H1 (cell line): ENCODE results near the gene TRABD2B. TPM values are rescaled to one million over a fixed set of nuclear protein-coding genes. Genes with fewer than 3 reads are reported as not detected.

Source experiments
- CTCF ChIA-PET: fragments of 300-600 bp; sonication (Branson Sonifier 250); formaldehyde crosslinking; loops from one replicate; lab custom pipeline; 2021; ENCODE audit not compliant: partially characterized antibody; lab: Charles Lee
- POLR2A ChIA-PET: fragments of 300-600 bp; sonication (Branson Sonifier 250); formaldehyde crosslinking; loops from one replicate; lab custom pipeline; 2021; ENCODE audit warnings: inconsistent platforms; ENCODE audit not compliant: partially characterized antibody; lab: Charles Lee
- DNase-seq, 2 experiments: peaks; one replicate each; pipeline versions ENCODE4 v3.0.0 to v3.0.0-alpha.2; 2010 to 2022; ENCODE audit warnings: low spot score in 2 of 2, low read depth in 1 of 2, mixed read lengths in 1 of 2
- FAIRE-seq: peaks from 2 replicates; lab custom pipeline; 2011; peaks lifted over from hg19 to GRCh38; lab: Jason Lieb, UNC
- H2AFZ ChIP-seq: 2 replicates; pipeline ENCODE4 v1.8.1; 2012; ENCODE audit warnings: low read length, inconsistent platforms
- H2AK5ac ChIP-seq: 2 replicates; pipeline ENCODE4 v1.6.1; 2013; ENCODE audit warnings: low read depth, low read length
- H2BK120ac ChIP-seq: replicated peaks from 2 replicates; pipeline ENCODE3; 2013; ENCODE audit warnings: low read depth, low read length, inconsistent platforms
- H2BK12ac ChIP-seq: 2 replicates; pipeline ENCODE4 v1.6.1; 2013; ENCODE audit warnings: low read depth, low read length
- H2BK15ac ChIP-seq: 2 replicates; pipeline ENCODE4 v1.6.1; 2013; ENCODE audit warnings: low read length
- H2BK20ac ChIP-seq: 2 replicates; pipeline ENCODE4 v1.6.1; 2013; ENCODE audit warnings: low read length
- H2BK5ac ChIP-seq: 2 replicates; pipeline ENCODE4 v1.6.1; 2013; ENCODE audit warnings: low read depth, low read length
- H3K14ac ChIP-seq: 2 replicates; pipeline ENCODE4 v1.6.1; 2013; ENCODE audit warnings: inconsistent platforms; ENCODE audit not compliant: insufficient read length
- H3K18ac ChIP-seq: 2 replicates; pipeline ENCODE4 v1.6.1; 2013; ENCODE audit warnings: low read length; ENCODE audit errors: extremely low read depth
- H3K23ac ChIP-seq: 2 replicates; pipeline ENCODE4 v1.6.1; 2013; ENCODE audit warnings: inconsistent platforms; ENCODE audit not compliant: insufficient read length
- H3K23me2 ChIP-seq: 2 replicates; pipeline ENCODE4 v1.6.1; 2013; ENCODE audit warnings: low read depth, low read length
- H3K27ac ChIP-seq: 2 replicates; pipeline ENCODE4 v1.6.1; 2011; ENCODE audit warnings: low read depth, low read length, inconsistent platforms
- H3K27me3 ChIP-seq, 4 experiments: replicated peaks in 1 of 4; 1 replicate in 1 of 4; 2 replicates in 3 of 4; pipeline versions ENCODE4 v1.6.1 to v1.8.1; 2011 to 2013; ENCODE audit warnings: low read length in 3 of 4, mild to moderate bottlenecking in 3 of 4, inconsistent platforms in 2 of 4, mixed read lengths in 2 of 4, moderate library complexity in 1 of 4; ENCODE audit not compliant: control insufficient read depth in 3 of 4, insufficient read depth in 3 of 4; ENCODE audit errors: extremely low read depth in 1 of 4
- H3K36me3 ChIP-seq, 4 experiments: 2 replicates each; pipeline versions ENCODE4 v1.6.1 to v1.8.1; 2011 to 2013; ENCODE audit warnings: mild to moderate bottlenecking in 4 of 4, low read length in 3 of 4, moderate library complexity in 2 of 4, control low read depth in 1 of 4, inconsistent platforms in 1 of 4; ENCODE audit not compliant: insufficient read depth in 4 of 4, control insufficient read depth in 2 of 4
- H3K4ac ChIP-seq: replicated peaks from 2 replicates; pipeline ENCODE3; 2013; ENCODE audit warnings: low read length, low read depth, mixed read lengths, inconsistent platforms; ENCODE audit not compliant: insufficient read length
- H3K4me1 ChIP-seq, 4 experiments: replicated peaks in 1 of 4; 1 replicate in 1 of 4; 2 replicates in 3 of 4; pipeline versions ENCODE4 v1.6.1 to v1.8.1; 2011 to 2013; ENCODE audit warnings: low read length in 3 of 4, inconsistent platforms in 2 of 4, mixed read lengths in 1 of 4; ENCODE audit not compliant: insufficient read depth in 4 of 4, control insufficient read depth in 3 of 4
- H3K4me2 ChIP-seq, 2 experiments: 2 replicates each; pipeline versions ENCODE4 v1.6.1 to v1.8.1; 2011 to 2013; ENCODE audit warnings: low read depth in 2 of 2, low read length in 2 of 2, control low read depth in 1 of 2, inconsistent platforms in 1 of 2, mild to moderate bottlenecking in 1 of 2; ENCODE audit not compliant: insufficient read depth in 1 of 2
- H3K4me3 ChIP-seq, 4 experiments: fragments of 200-600, 300-600 bp in 1 of 4; sonication (generic), shearing (Covaris generic), sonication (Bioruptor Twin) in 1 of 4; 2 replicates each; pipeline versions ENCODE4 v1.5.1 to v1.8.1; 2011 to 2016; ENCODE audit warnings: low read length in 4 of 4, low read depth in 3 of 4, control low read depth in 2 of 4, inconsistent platforms in 2 of 4, mild to moderate bottlenecking in 2 of 4, mixed read lengths in 1 of 4, moderate library complexity in 1 of 4; ENCODE audit not compliant: insufficient read depth in 2 of 4; ENCODE audit errors: extremely low read depth in 1 of 4
- H3K56ac ChIP-seq: replicated peaks from 2 replicates; pipeline ENCODE3; 2013; ENCODE audit warnings: low read depth, mild to moderate bottlenecking, mixed read lengths, low read length, inconsistent platforms; ENCODE audit not compliant: insufficient read length
- H3K79me1 ChIP-seq: 2 replicates; pipeline ENCODE4 v1.6.1; 2013; ENCODE audit warnings: low read depth, low read length, control low read depth
- H3K79me2 ChIP-seq, 2 experiments: 2 replicates each; pipeline versions ENCODE4 v1.6.1 to v1.8.1; 2012 to 2013; ENCODE audit warnings: low read length in 2 of 2, mild to moderate bottlenecking in 2 of 2, inconsistent platforms in 1 of 2; ENCODE audit not compliant: insufficient read depth in 2 of 2, control insufficient read depth in 1 of 2
- H3K9ac ChIP-seq, 4 experiments: replicated peaks in 1 of 4; 1 replicate in 1 of 4; 2 replicates in 3 of 4; pipeline versions ENCODE4 v1.6.1 to v1.8.1; 2011 to 2013; ENCODE audit warnings: low read depth in 3 of 4, low read length in 3 of 4, control low read depth in 2 of 4, mild to moderate bottlenecking in 2 of 4, moderate library complexity in 2 of 4, inconsistent platforms in 1 of 4; ENCODE audit errors: extremely low read depth in 1 of 4
- H3K9me3 ChIP-seq, 2 experiments: 2 replicates each; pipeline versions ENCODE4 v1.6.1 to v1.8.1; 2012 to 2013; ENCODE audit warnings: mild to moderate bottlenecking in 2 of 2, moderate library complexity in 2 of 2, control low read depth in 1 of 2, inconsistent platforms in 1 of 2, low read depth in 1 of 2, low read length in 1 of 2, mixed read lengths in 1 of 2; ENCODE audit not compliant: insufficient read depth in 2 of 2
- H4K20me1 ChIP-seq, 2 experiments: replicated peaks in 1 of 2; 2 replicates each; pipeline versions ENCODE3 to v1.8.1; 2011 to 2013; ENCODE audit warnings: inconsistent platforms in 2 of 2, low read length in 2 of 2, mild to moderate bottlenecking in 1 of 2; ENCODE audit not compliant: insufficient read depth in 2 of 2, control insufficient read depth in 1 of 2
- H4K5ac ChIP-seq: 2 replicates; pipeline ENCODE4 v1.6.1; 2013; ENCODE audit warnings: low read length, low read depth, mixed read lengths, inconsistent platforms; ENCODE audit not compliant: insufficient read length
- H4K8ac ChIP-seq: 2 replicates; pipeline ENCODE4 v1.8.0; 2013; ENCODE audit warnings: mild to moderate bottlenecking, moderate library complexity, low read length, inconsistent platforms; ENCODE audit not compliant: insufficient read depth; ENCODE audit errors: extremely low read depth
- H4K91ac ChIP-seq: replicated peaks from 2 replicates; pipeline ENCODE3; 2013; ENCODE audit warnings: low read length, mixed read lengths, inconsistent platforms; ENCODE audit not compliant: insufficient read length
- BCL11A ChIP-seq, 2 experiments: IDR thresholded peaks; one replicate each; pipeline ENCODE4 v1.6.1; 2011; ENCODE audit warnings: low read depth in 2 of 2, low read length in 2 of 2, mild to moderate bottlenecking in 2 of 2
- CBX5 ChIP-seq: fragments of 300-800, 300-1000 bp; sonication (generic); IDR thresholded peaks from 2 replicates; pipeline ENCODE4 v1.7.1; 2016; ENCODE audit warnings: antibody characterized with exemption, low read length, low read depth
- CEBPB ChIP-seq: IDR thresholded peaks from 2 replicates; pipeline ENCODE4 v1.6.1; 2012; ENCODE audit warnings: low read depth, low read length
- CHD2 ChIP-seq: IDR thresholded peaks from 2 replicates; pipeline ENCODE4 v1.6.1; 2012; ENCODE audit warnings: low read length, improper control_type of control experiment
- CREB1 ChIP-seq: IDR thresholded peaks from 2 replicates; pipeline ENCODE4 v1.6.1; 2012; ENCODE audit warnings: inconsistent platforms
- CTBP2 ChIP-seq: IDR thresholded peaks from 2 replicates; pipeline ENCODE4 v1.7.0; 2011; ENCODE audit warnings: borderline replicate concordance, mild to moderate bottlenecking, moderate library complexity, mixed read lengths, low read length; ENCODE audit not compliant: insufficient read depth, insufficient read length
- FOSL1 ChIP-seq: IDR thresholded peaks from 2 replicates; pipeline ENCODE4 v1.6.1; 2011; ENCODE audit warnings: mild to moderate bottlenecking, low read depth, low read length, moderate library complexity; ENCODE audit not compliant: insufficient read depth
- MAX ChIP-seq: IDR thresholded peaks from 2 replicates; pipeline ENCODE4 v1.6.1; 2012; ENCODE audit warnings: inconsistent platforms
- NANOG ChIP-seq: IDR thresholded peaks from 2 replicates; pipeline ENCODE4 v1.6.1; 2011; ENCODE audit warnings: low read length, low read depth, mild to moderate bottlenecking, inconsistent platforms; ENCODE audit not compliant: insufficient read depth, poor library complexity, severe bottlenecking
- RBBP5 ChIP-seq: IDR thresholded peaks from 2 replicates; pipeline ENCODE4 v1.7.1; 2012; ENCODE audit warnings: low read depth, mild to moderate bottlenecking, inconsistent platforms, low read length, moderate library complexity, borderline replicate concordance
- SIX5 ChIP-seq: IDR thresholded peaks from 2 replicates; pipeline ENCODE4 v1.6.1; 2011; ENCODE audit warnings: mild to moderate bottlenecking, low read depth, low read length
- SP2 ChIP-seq: IDR thresholded peaks from 2 replicates; pipeline ENCODE4 v1.6.1; 2012; ENCODE audit warnings: mild to moderate bottlenecking, low read length, inconsistent platforms
- SRF ChIP-seq: IDR thresholded peaks from 2 replicates; pipeline ENCODE4 v1.6.1; 2011; ENCODE audit warnings: mild to moderate bottlenecking, low read depth, low read length, moderate library complexity
- SUZ12 ChIP-seq: fragments of 200-600 bp; sonication (generic); IDR thresholded peaks from 2 replicates; pipeline ENCODE4 v1.6.1; 2012; ENCODE audit warnings: mild to moderate bottlenecking, inconsistent platforms, low read length, moderate library complexity, mixed read lengths
- TAF7 ChIP-seq: optimal IDR thresholded peaks from 2 replicates; pipeline ENCODE3; 2011; ENCODE audit warnings: low read depth, mild to moderate bottlenecking, inconsistent platforms, low read length, moderate library complexity, borderline replicate concordance
- WGBS, 2 experiments: shearing (Covaris generic) in 1 of 2; methylation state at CpG; one replicate each; pipeline versions ENCODE4 v1.1.6 to v1.1.7; 2013 to 2015; ENCODE audit warnings: low lambda C conversion rate in 2 of 2, mixed read lengths in 2 of 2, inconsistent platforms in 1 of 2, low coverage in 1 of 2, missing lambda C conversion rate in 1 of 2; ENCODE audit not compliant: insufficient replicate concordance in 2 of 2, insufficient coverage in 1 of 2, insufficient read length in 1 of 2; ENCODE audit errors: extremely low coverage in 1 of 2, missing lambda C conversion rate in 1 of 2; 5-methylcytosine and 5-hydroxymethylcytosine counted together
- polyA plus RNA-seq, 7 experiments: library from polyadenylated mRNA; depleted of rRNA in 3 of 7; stranded (reverse) in 5 of 7; unstranded in 2 of 7; fragments of >200 nt in 5 of 7; fragments of 200-250 nt in 2 of 7; gene quantifications; 1 replicate in 5 of 7; 2 replicates in 1 of 7; 4 replicates in 1 of 7; pipeline versions ENCODE4 v1.2.1 to v1.2.3, GENCODE V29; 2011 to 2013; ENCODE audit warnings: missing spikeins in 2 of 7, mixed read lengths in 2 of 7
- total RNA-seq: library from RNA; stranded (reverse); fragmentation: NEBNext Ultra II Directional; extraction: Animal tissue kit (Norgen Biotek cat#: 25700); gene quantifications from 2 replicates; pipeline ENCODE4 v1.2.1, GENCODE V29; 2021

The TRABD2B gene
- total and polyA plus RNA-seq, 2 of the 8 experiments (the other 6 are each of a cell fraction or from before 2014, with no cell fraction given): 0.95 to 3.4 TPM

- H4K8ac ChIP-seq: no peak overlapping the region
- no peak overlapping the region for H3K4me2 ChIP-seq
- H2BK120ac ChIP-seq: no peak overlapping the region
- ChIA-PET POLR2A (interaction anchor here (1.0 kb wide), 1 partner anchor 18 kb away, joined by 3 read pairs; no protein-coding TSS in a partner anchor), CTCF (interaction anchor here (1.1 to 1.3 kb wide), 3 partner anchors 83 to 241 kb away, joined by 4 to 5 read pairs (median 4); no protein-coding TSS in a partner anchor)
- no peak overlapping the region for H3K23ac ChIP-seq
- H4K91ac ChIP-seq: no peak overlapping the region
- no peak overlapping the region for H3K27ac ChIP-seq
- FAIRE-seq (no peak), DNase-seq (no peak)
- H4K20me1 ChIP-seq: no peaks in the 10 kb centered on the region
- H2BK5ac ChIP-seq: no peak overlapping the region
- no peaks in the 10 kb centered on the region for H3K23me2 ChIP-seq
- 84% methylated on average over 12 of the region's 12 CpGs; no CpG with 5 or more reads in 1 of the 2 experiments for WGBS, 2 experiments
- no peaks in the 10 kb centered on the region for H3K9me3 ChIP-seq
- H3K79me1 ChIP-seq: no peaks in the 10 kb centered on the region
- no peak overlapping the region for H3K9ac ChIP-seq
- H2AFZ ChIP-seq: no peak overlapping the region
- H4K5ac ChIP-seq: no peak overlapping the region
- H2AK5ac ChIP-seq: no peak overlapping the region
- H3K36me3 ChIP-seq: no peaks in the 10 kb centered on the region
- H3K18ac ChIP-seq: no peak overlapping the region
- H3K4ac ChIP-seq: no peak overlapping the region
- no peak overlapping the region for H2BK12ac ChIP-seq
- H3K14ac ChIP-seq: no peak overlapping the region
- peaks cover 0 to 8% of the 10 kb centered on the region in 2 experiments; a peak in 1 of 4 replicates for H3K79me2 ChIP-seq
- no peak overlapping the region for H2BK20ac ChIP-seq
- peaks cover 0 to 5% (median 2%) of the 10 kb centered on the region in 4 experiments; a peak in 5 of 7 replicates for H3K4me1 ChIP-seq
- H3K56ac ChIP-seq: no peak overlapping the region
- H3K4me3 ChIP-seq: no peak overlapping the region
- H2BK15ac ChIP-seq: no peak overlapping the region; the same call in 1 of the 2 replicates
- H3K27me3 ChIP-seq: peaks cover 0 to 4% (median 0%) of the 10 kb centered on the region in 4 experiments; a peak in 2 of 7 replicates
- TF ChIP-seq TAF7 (no peak), BCL11A (IDR thresholded peaks at IDR 0.05; ENCODE audit: low read depth in 2 of 2, low read length in 2 of 2) (no peak), MAX (no peak), NANOG (no peak), CEBPB (no peak), FOSL1 (no peak), CHD2 (no peak), SP2 (no peak), SIX5 (no peak), RBBP5 (no peak), CTBP2 (no peak), SRF (no peak), CBX5 (no peak), SUZ12 (no peak), CREB1 (no peak)
Observed at GRCh38 chr1:47978486-47978885, 18.7 kb downstream of the TRABD2B start.
